Ecto neural progenitor cell (in vitro differentiated cells): ENCODE data around the gene SRP72.

ENCODE experiments used
- DNase-seq: peaks from one replicate; pipeline ENCODE4 v3.0.0-alpha.2; 2018; ENCODE audit warnings: low spot score

Gene SRP72

DNA sequence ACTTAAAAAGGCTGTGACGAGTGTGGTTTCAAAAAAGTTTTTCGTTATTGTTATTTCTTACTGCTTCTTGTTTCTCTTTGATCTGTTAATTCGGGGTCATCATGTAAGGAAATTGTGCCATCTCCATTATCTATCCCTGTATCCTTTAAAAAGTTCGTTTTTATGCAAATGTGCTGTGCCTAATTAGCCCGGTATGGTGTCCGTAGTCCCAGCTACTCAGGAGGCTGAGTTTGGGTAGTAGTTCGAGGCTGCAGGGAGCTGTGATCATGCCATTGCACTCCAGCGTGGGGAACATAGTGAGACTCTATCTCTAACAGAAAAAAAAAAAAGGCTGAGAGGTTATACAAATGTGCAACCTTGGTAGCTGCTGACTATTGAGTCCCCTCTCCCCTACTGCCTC, 83.2 kb downstream of the SRP72 start:
- DNase-seq = no peak

DNA sequence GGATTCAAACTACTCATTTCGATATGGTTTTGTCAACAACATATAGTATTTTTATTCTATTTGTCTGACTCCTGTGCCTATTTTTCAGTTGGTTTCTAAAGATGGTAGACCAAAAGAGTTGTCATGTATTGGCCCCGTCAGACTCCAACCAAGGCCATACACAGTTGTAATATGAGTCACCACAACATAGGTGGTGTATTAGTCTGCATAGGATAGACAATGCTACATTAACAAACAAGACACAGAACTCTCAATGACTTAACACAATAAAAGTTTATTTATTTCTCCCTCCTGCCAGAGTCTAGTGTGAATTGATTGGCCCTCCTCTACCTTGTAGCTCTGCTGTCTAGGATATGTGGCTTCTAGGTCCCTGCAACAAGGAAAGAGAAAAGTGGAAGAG, 84.1 kb downstream of the SRP72 start:
- no peak for DNase-seq

DNA sequence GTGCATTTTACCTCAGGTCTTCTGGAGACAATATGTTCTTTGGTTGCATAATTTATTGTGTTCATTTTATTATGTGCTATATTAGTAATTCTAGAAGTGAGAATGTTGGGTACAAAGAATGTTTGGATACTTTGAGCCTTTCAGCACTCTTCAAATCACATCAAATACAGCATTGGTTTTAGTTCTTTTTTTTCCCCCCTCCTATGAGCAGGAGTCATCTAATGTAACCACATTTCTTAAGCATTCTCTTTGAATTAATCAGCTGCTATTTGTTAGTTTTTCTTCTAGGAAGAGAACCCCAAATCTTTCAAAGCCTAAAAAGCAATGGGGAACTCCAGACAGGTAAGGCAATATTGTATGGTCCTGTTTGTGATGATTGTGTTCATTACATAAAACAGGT, 84.9 kb downstream of the SRP72 start:
- no peak for DNase-seq
